Fibroblast of the aortic adventitia (primary cell): ENCODE data around the gene SPAG9. TPM values are rescaled to one million over a fixed set of nuclear protein-coding genes. Genes with fewer than 3 reads are reported as not detected.

ENCODE experiments used
- DNase-seq: peaks from one replicate; pipeline ENCODE4 v3.0.0-alpha.2; 2010; ENCODE audit warnings: low read depth
- H3K4me3 ChIP-seq: 2 replicates; pipeline ENCODE4 v1.5.1; 2011; ENCODE audit warnings: low read depth, mild to moderate bottlenecking, control low read depth, low read length, moderate library complexity
- CTCF ChIP-seq: IDR thresholded peaks from 2 replicates; pipeline ENCODE4 v1.5.1; 2011; ENCODE audit warnings: mild to moderate bottlenecking, low read length, control low read depth, inconsistent platforms; ENCODE audit not compliant: insufficient read depth
- total RNA-seq: library from RNA; depleted of rRNA; stranded (reverse); fragments of >200 nt; gene quantifications from 2 replicates; pipeline ENCODE4 v1.2.3, GENCODE V29; 2012; ENCODE audit warnings: low replicate concordance

SPAG9 gene
- total RNA-seq, 1 donor = 135 TPM

GRCh38 chr17:51035431-51035830, 85.2 kb downstream of the SPAG9 start:
- TF ChIP-seq CTCF = no peak
- no peak overlapping the region for H3K4me3 ChIP-seq
- peak; percentile 94 for DNase-seq

GRCh38 chr17:51034800-51035199, 85.9 kb downstream of the SPAG9 start:
- no peak for DNase-seq
- no peak overlapping the region for H3K4me3 ChIP-seq
- no peak for TF ChIP-seq CTCF

GRCh38 chr17:51032850-51033249, 87.8 kb downstream of the SPAG9 start:
- no peak for TF ChIP-seq CTCF
- no peak for DNase-seq
- no peak overlapping the region for H3K4me3 ChIP-seq

- DNase-seq = peak; percentile 66
- TF ChIP-seq CTCF = no peak
- peak overlapping the region; percentile 31 for H3K4me3 ChIP-seq
Observed at GRCh38 chr17:51029568-51030463, 90.9 kb downstream of the SPAG9 start.

- TF ChIP-seq CTCF = no peak
- H3K4me3 ChIP-seq = no peak overlapping the region
- DNase-seq = no peak
Observed at GRCh38 chr17:51029142-51029541, 91.5 kb downstream of the SPAG9 start.

- no peak overlapping the region for H3K4me3 ChIP-seq
- no peak for TF ChIP-seq CTCF
- DNase-seq = no peak
Observed at GRCh38 chr17:51028176-51028863, 92.3 kb downstream of the SPAG9 start.
